GM18505 (cell line): ENCODE results near the gene CCL11.

Experiments used
- ATAC-seq: cut with Tn5 transposase; IDR thresholded peaks from one replicate; pipeline ENCODE4 v1.9.1; 2021; ENCODE audit not compliant: unreplicated experiment
- POLR2A ChIP-seq: IDR thresholded peaks from 4 replicates; pipeline ENCODE4 v1.6.1; 2011; ENCODE audit warnings: borderline replicate concordance; ENCODE audit not compliant: insufficient read depth, insufficient read length; ENCODE audit errors: extremely low read depth

Gene CCL11

DNA sequence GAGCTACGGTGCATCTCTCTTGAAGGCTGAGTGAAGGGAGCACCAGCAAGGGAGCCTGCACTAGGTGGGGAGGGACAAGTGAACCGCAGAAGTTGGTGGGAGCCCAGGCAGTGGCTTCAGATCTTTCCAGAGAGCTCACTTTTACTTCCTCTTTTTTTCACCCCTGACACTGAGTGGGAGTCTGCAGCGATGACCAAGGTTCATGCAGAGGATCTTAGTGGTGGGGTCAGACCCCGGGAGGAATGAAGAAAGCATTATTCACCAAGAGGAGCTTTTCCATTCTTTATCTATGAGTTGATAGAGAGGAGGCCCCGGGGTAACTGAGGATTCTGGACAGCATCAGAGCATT lies 33.5 kb upstream of the CCL11 start:
- TF ChIP-seq POLR2A: no peak
- ATAC-seq: no peak

DNA sequence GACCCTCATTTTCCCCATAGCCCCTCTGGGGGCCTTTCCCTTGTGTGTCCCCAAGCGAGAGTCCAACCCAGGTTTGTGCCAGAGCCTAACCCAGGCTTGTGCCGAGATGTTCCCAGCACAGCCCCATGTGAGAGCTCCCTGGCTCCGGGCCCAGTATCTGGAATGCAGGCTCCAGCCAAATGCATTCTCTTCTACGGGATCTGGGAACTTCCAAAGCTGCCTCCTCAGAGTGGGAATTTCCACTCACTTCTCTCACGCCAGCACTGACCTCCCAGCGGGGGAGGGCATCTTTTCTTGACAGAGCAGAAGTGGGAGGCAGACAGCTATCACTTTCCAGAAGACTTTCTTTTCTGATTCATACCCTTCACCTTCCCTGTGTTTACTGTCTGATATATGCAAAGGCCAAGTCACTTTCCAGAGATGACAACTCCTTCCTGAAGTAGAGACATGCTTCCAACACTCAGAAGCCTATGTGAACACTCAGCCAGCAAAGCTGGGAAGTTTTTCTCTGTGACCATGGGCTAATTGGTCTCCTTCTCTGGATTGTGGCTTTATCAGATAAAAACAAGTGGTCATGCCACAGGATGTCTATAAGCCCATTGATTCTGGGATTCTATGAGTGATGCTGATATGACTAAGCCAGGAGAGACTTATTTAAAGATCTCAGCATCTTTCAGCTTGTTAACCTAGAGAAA lies 33.0 kb upstream of the CCL11 start:
- no peak for ATAC-seq
- no peak for TF ChIP-seq POLR2A

DNA sequence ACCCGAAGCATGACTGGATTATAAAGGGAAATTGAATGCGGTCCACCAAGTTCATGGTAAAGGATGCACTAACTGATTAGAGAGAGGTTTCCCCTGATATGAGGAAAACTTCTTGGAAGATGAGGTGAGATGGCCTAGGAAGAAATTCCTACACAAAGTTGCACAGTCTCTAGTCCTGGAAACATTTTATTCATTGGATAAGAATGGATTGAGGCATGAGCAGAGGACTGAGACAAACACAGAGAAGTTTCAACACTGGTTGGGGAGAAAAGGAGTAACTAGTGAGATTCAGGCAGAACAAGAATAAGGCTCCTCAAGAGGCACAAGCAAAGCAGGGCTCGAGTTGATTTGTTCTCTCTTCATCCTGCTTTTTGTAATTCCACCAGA lies 32.4 kb upstream of the CCL11 start:
- no peak for TF ChIP-seq POLR2A
- no peak for ATAC-seq

DNA sequence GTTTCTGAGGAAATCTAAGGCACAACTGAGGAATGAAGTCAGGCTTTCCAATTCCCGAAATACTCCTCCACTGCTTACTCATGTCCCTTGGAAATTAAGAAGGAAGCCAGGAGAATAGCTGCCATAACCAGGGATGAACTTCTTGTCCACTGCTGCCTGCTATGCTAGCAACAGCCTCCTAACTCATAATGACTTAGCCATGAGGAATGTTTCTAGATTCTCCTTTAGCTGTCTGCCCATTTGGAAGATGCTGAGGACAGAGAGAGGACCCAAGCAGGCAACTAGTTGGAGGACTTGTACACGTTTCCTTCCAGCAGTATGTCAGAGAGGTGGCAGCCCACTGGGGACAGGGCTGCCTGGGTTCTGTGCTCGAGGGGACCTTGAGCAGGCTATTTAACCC lies 31.4 kb upstream of the CCL11 start:
- ATAC-seq: no peak
- no peak for TF ChIP-seq POLR2A

DNA sequence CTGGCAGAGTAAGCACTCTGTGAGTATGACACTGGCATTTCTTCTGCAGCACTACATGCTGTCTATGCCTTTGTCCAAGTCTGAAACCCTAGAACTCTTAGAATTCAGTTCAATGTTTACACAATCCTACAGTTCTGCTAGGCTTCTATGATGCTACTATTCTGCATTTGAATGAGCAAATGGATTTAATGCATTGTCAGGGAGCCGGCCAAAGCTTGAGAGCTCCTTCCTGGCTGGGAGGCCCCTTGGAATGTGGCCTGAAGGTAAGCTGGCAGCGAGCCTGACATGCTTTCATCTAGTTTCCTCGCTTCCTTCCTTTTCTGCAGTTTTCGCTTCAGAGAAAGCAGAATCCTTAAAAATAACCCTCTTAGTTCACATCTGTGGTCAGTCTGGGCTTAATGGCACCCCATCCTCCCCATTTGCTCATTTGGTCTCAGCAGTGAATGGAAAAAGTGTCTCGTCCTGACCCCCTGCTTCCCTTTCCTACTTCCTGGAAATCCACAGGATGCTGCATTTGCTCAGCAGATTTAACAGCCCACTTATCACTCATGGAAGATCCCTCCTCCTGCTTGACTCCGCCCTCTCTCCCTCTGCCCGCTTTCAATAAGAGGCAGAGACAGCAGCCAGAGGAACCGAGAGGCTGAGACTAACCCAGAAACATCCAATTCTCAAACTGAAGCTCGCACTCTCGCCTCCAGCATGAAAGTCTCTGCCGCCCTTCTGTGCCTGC lies 30.7 kb upstream of the CCL11 start, which contains the start of gene CCL2:
TSS of gene CCL2 (plus strand) at position 635 of the 730 bp plus-strand sequence. CDS start at position 700, 65 bp downstream.
- ATAC-seq: no peak
- no peak for TF ChIP-seq POLR2A

DNA sequence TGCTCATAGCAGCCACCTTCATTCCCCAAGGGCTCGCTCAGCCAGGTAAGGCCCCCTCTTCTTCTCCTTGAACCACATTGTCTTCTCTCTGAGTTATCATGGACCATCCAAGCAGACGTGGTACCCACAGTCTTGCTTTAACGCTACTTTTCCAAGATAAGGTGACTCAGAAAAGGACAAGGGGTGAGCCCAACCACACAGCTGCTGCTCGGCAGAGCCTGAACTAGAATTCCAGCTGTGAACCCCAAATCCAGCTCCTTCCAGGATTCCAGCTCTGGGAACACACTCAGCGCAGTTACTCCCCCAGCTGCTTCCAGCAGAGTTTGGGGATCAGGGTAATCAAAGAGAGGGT lies 30.2 kb upstream of the CCL11 start:
- ATAC-seq: no peak
- no peak for TF ChIP-seq POLR2A

DNA sequence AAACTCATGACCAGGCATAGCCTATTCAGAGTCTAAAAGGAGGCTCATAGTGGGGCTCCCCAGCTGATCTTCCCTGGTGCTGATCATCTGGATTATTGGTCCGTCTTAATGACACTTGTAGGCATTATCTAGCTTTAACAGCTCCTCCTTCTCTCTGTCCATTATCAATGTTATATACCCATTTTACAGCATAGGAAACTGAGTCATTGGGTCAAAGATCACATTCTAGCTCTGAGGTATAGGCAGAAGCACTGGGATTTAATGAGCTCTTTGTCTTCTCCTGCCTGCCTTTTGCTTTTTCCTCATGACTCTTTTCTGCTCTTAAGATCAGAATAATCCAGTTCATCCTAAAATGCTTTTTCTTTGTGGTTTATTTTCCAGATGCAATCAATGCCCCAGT lies 29.7 kb upstream of the CCL11 start:
- TF ChIP-seq POLR2A: no peak
- ATAC-seq: no peak

DNA sequence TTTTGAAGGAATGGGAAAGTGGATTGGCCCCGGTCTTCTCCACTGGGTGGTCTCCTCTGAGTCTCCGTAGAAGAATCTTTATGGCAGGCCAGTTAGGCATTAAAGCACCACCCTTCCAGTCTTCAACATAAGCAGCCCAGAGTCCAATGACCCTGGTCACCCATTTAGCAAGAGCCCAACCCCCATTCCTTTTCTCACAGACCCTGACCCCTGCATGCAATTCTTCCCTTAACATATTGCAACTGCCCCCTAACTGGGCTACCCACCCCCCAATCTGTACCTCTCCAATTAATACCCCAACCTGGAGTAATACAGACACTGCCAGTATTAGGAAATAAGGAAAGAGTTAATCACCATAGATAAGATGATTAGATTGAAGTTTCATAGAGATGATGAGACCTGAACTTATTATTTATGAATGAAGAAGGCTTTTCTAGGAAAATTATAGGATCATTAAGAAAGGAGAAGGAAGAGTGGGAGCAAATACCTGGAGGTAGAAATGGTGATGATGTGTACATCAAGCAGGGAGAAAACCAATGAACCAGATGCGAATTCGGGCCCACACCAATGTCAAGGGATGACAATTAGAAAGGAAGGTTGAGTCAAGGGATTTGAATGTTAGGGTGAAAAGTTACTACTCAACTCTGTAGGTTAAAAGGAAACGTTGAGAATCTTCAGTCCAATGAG lies 28.1 kb upstream of the CCL11 start:
- no peak for ATAC-seq
- TF ChIP-seq POLR2A: no peak

DNA sequence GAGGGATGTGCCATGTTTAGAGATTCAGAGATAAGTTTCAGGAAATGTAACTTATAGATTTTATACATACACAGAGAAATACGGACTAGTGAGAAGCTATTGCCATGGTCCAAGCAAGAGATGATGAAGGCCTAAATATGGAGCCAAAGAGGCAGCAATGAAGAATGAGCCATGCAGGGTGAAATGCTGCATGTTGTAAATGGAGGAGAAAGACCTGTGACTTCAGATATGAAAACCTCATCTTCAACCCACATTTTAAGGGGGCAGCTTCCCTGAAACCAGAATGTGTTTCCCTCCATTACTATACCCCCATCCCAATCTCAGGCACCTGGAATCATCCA lies 27.6 kb upstream of the CCL11 start:
- ATAC-seq: no peak
- no peak for TF ChIP-seq POLR2A

DNA sequence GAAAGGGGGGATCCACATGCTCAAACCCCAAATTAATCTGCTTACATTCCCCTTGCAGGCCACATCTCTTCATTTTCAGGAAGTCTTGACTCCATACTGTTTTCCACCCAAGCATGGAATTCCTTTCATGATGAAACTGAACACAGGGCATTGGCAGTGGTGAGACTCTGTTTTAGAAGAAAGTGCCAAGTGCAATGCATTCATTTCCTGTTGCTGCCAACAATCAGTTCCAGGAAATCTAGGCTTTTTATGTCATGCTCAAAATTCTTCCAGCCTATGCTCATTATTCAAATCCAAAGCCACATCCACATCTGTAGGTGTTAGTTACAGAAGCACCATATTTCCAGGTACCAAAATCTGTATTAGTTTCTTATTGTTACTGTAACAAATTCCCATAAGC lies 26.4 kb upstream of the CCL11 start:
- no peak for TF ChIP-seq POLR2A
- no peak for ATAC-seq

DNA sequence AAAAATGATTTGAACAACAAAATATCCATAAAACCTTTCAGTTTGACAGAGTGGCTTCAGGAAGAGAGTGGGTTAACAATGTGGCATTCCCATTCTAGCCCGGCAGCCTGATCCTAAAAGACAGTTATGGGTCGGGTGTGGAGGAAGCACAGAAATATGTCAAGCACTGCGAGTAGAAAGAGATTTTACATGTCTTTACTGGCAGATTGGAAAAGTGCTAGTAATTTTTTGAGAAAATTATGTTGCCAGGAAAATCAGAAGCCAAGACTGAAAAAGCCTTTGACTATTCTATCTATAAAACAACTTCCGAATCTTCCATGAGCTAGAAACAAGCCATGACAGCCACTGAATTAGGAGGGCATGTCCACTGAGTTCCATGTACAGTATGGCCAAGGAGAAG lies 24.7 kb upstream of the CCL11 start:
- no peak for TF ChIP-seq POLR2A
- no peak for ATAC-seq

DNA sequence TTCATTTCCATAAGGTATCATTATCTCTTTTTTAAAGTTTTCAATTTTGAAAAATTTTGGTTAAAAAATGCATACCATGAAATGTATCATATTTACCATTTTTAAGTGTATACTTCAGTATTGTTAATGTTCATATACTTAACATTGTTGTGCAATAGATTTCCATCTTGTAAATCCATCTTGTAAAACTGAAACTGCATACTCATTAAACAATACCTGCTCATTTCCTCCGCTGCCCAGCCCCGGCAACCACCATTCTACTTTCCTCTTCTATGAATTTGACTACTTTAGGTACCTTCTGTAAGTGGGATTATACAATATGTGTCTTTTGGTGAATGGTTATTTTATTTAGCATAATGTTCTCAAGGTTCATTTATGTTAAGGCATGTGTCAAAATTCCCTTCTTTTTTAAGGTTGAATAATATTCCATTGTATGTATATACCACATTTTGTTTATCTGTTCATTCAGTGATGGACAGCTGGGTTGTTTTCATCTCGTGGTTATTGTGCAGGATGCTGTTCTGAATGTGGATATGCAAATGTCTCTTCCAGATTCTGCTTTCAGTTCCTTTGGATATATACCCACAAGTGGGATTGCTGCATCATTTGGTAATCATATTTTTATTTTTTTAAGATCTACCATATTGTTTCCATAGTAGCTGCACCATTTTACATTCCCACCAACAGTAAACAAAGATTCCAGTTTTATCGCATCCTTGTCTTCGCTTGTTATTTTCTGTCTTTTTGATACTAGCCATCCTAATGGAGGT lies 23.8 kb upstream of the CCL11 start:
- no peak for TF ChIP-seq POLR2A
- ATAC-seq: no peak

DNA sequence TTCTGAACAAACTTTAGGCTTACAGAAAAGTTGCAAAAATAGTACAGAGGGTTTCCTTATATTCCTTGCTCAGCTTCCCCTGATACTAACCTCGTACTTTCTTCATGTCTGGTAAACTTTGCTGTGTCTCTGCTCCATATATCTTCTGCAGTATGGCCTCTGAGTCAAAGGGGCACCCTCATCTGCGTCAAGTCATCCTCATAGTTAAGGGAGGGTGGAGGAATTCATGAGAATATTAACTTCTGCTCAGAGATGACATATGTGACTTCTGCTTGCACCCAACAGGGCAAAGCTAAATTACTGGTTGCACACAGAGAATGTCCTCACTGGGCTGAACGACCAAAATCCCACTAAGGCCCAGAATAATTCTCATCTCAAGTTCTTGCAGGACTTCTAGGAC lies 19.8 kb upstream of the CCL11 start:
- ATAC-seq: no peak
- TF ChIP-seq POLR2A: no peak
